ENCODE measurements around the gene LYPD6.

The LYPD6 gene

GRCh38 chr2:149422337-149422990 lies 92.1 kb downstream of the LYPD6 start:
- TF ChIP-seq JUND (IDR thresholded peaks at IDR 0.05; ENCODE audit: low read depth), result no peak
- in situ Hi-C loops (cut with HindIII; ENCODE audit: low pct_unique_long_range_greater_than_20kb, low sequenced_read_pairs), result no loop called here

DNA sequence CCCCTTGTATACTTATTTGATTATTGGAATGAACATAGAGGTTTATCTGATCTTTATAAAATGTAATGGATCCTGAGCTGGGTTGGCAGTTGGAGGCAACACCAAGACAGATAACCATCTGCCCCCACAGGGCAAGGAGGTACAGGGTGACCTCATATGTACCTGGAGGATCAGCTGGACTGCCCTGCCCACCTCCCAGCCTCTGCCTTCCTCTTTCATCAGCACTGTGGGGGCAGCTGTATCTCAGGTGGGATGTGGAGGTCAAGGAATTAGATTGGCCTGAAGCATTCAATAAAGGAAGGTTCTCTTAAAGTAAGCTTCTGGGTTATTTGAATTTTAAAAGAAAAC lies 92.6 kb downstream of the LYPD6 start:
- DNase-seq (ENCODE audit: low read depth in 1 of 2, low spot score in 1 of 2), result peak in 1 of 2 experiments; percentile 22
- no peak; the same call in 1 of the 2 replicates for TF ChIP-seq JUND (IDR thresholded peaks at IDR 0.05; ENCODE audit: low read depth)
- in situ Hi-C loops (cut with HindIII; ENCODE audit: low pct_unique_long_range_greater_than_20kb, low sequenced_read_pairs), result no loop called here

More at GRCh38 chr2:149422337-149422990, 92.1 kb downstream of the LYPD6 start:
- DNase-seq (ENCODE audit: low read depth in 1 of 2, low spot score in 1 of 2), result no peak

DNA sequence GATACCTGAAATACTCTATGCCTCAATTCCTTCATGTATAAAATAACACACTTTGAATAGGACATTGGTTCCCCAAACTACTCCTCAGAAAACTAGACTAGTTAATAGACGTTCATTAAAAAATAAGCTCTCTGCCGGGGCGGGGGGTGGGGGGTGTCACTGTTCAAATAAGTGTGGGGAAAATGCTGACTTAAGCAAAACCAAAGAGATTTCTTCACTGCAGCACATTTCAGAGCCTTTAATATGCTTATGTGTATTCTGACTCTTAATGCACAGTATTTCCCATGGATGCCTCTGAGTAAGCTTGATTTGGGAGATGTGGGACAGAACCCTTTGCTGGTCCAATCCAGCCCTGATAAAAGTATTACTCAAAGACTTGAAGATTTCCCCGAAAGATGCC lies 93.2 kb downstream of the LYPD6 start:
- no peak for TF ChIP-seq JUND (IDR thresholded peaks at IDR 0.05; ENCODE audit: low read depth)
- DNase-seq (ENCODE audit: low read depth in 1 of 2, low spot score in 1 of 2), result no peak
- in situ Hi-C loops (cut with HindIII; ENCODE audit: low pct_unique_long_range_greater_than_20kb, low sequenced_read_pairs), result no loop called here

- peak; percentile 35; the same call in 1 of the 2 replicates for TF ChIP-seq JUND (IDR thresholded peaks at IDR 0.05; ENCODE audit: low read depth)
- in situ Hi-C loops (cut with HindIII; ENCODE audit: low pct_unique_long_range_greater_than_20kb, low sequenced_read_pairs), result no loop called here
- peak; percentile 29 to 91 for DNase-seq (ENCODE audit: low read depth in 1 of 2, low spot score in 1 of 2)
Measured at GRCh38 chr2:149427387-149427786, 97.0 kb downstream of the LYPD6 start.

GRCh38 chr2:149428783-149429182 lies 98.4 kb downstream of the LYPD6 start:
- no peak for TF ChIP-seq JUND (IDR thresholded peaks at IDR 0.05; ENCODE audit: low read depth)
- in situ Hi-C loops (cut with HindIII; ENCODE audit: low pct_unique_long_range_greater_than_20kb, low sequenced_read_pairs), result no loop called here
- DNase-seq (ENCODE audit: low read depth in 1 of 2, low spot score in 1 of 2), result no peak

DNA sequence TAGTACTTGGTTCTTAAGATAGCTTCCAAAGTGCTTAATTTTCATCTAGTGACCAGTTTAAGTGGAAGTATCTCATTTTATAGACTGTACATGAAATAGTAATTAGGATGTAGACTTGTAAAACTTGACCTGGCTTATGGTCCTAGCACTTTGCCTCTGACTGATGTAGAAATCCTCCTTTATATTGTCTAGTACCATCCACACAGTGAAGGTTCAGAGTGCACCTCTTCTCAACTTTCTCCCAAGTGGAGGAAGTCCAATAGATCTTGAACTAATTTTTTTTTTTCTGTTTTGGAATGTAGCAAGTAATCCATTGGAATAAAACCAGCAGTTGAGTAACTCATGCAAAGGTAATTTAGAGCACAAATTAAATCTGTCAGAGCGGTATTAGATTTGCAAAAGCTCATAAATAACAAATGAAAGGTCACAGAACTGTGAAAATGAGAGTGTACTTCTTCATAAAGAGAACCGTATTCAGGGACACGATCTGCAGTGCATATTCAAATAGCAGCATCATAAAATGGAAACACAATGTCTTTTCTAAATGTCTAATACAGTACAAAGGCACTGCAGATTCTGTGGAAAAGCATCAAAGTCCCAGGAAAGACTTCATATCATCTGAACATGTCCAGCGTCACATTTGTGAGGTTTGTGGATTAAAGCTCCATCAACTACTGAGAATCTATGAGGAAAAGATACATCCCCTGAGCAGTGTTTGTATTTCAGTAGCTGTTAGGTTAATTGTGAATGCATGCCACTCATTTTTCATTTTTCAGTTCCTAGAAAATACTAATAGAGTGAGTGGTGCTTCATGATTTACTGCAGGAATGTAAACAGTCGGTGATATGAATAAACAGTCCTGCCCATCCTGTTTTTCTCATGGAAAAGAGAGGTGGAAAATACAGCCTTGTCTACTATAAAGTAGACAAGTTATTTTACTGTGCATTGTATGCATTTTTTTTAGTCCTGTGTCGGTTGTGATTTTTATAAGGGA lies 100.7 kb downstream of the LYPD6 start:
- no peak for TF ChIP-seq JUND (IDR thresholded peaks at IDR 0.05; ENCODE audit: low read depth)
- DNase-seq (ENCODE audit: low read depth in 1 of 2, low spot score in 1 of 2), result no peak
- in situ Hi-C loops (cut with HindIII; ENCODE audit: low pct_unique_long_range_greater_than_20kb, low sequenced_read_pairs), result no loop called here

GRCh38 chr2:149438330-149438960 lies 108.1 kb downstream of the LYPD6 start:
- in situ Hi-C loops (cut with HindIII; ENCODE audit: low pct_unique_long_range_greater_than_20kb, low sequenced_read_pairs), result no loop called here
- no peak for DNase-seq (ENCODE audit: low read depth in 1 of 2, low spot score in 1 of 2)
- no peak for TF ChIP-seq JUND (IDR thresholded peaks at IDR 0.05; ENCODE audit: low read depth)

DNA sequence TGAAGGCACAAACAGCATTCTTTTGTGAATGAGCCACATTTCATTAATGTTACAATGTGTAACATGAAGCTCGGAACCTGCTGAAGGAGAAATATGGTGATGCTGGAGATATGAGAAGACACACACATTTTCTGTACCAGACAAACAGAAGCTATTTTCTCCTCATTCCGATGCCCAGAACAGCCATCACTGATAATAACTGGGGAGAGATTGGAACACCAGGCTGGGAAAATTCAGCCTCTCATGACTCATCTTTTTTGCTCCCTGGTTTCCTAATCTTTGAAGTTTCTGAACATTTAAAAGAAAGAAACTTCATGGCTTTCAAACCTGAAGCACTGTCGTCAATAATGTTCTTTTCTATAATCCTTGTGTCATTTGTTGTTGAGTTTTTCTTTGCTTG lies 110.9 kb downstream of the LYPD6 start:
- in situ Hi-C loops (cut with HindIII; ENCODE audit: low pct_unique_long_range_greater_than_20kb, low sequenced_read_pairs), result no loop called here
- no peak for DNase-seq (ENCODE audit: low read depth in 1 of 2, low spot score in 1 of 2)
- TF ChIP-seq JUND (IDR thresholded peaks at IDR 0.05; ENCODE audit: low read depth), result no peak

DNA sequence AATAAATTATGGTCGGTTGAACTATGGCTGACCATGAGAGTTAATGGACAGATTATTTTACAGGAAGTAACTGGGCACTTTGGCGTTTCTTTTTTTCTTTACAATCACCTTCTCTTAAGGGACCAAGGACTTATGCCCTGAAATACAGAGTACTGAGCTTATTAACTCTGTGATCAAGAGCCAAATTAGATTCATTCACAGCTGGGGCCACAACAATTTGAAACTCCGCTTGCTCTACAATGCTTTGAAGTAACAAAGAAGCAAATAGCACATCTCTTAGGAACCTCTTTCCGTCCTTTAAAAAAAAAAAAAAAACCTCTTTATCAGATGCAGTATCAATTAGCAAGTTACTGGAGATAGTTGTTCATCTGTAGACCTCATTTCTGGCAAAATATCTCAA lies 112.0 kb downstream of the LYPD6 start:
- DNase-seq (ENCODE audit: low read depth in 1 of 2, low spot score in 1 of 2), result no peak
- in situ Hi-C loops (cut with HindIII; ENCODE audit: low pct_unique_long_range_greater_than_20kb, low sequenced_read_pairs), result no loop called here
- TF ChIP-seq JUND (IDR thresholded peaks at IDR 0.05; ENCODE audit: low read depth), result no peak

- no peak for TF ChIP-seq JUND (IDR thresholded peaks at IDR 0.05; ENCODE audit: low read depth)
- in situ Hi-C loops (cut with HindIII; ENCODE audit: low pct_unique_long_range_greater_than_20kb, low sequenced_read_pairs), result no loop called here
- DNase-seq (ENCODE audit: low read depth in 1 of 2, low spot score in 1 of 2), result no peak
Measured at GRCh38 chr2:149443150-149443549, 112.8 kb downstream of the LYPD6 start.

DNA sequence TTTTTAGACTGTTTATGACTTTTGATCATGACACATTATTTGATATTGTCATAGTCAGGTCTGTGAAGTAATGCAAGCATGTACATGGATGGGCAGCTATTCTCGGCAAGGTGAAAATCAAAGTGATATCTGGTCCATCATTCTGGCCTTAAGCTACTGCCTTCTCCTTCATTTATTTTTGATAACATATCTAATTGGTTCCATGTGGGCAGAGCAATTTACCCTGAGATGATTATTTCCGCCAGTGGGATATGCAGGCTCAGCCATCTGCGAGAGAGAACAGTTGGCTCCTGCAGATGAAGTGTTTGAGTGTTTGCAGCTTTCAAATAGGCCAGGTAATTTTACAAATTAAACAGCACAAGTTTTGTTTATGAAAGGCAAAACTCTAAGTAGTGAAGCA lies 116.4 kb downstream of the LYPD6 start:
- no peak for DNase-seq (ENCODE audit: low read depth in 1 of 2, low spot score in 1 of 2)
- in situ Hi-C loops (cut with HindIII; ENCODE audit: low pct_unique_long_range_greater_than_20kb, low sequenced_read_pairs), result no loop called here
- TF ChIP-seq JUND (IDR thresholded peaks at IDR 0.05; ENCODE audit: low read depth), result no peak

- TF ChIP-seq JUND (IDR thresholded peaks at IDR 0.05; ENCODE audit: low read depth), result no peak
- DNase-seq (ENCODE audit: low read depth in 1 of 2, low spot score in 1 of 2), result no peak
- in situ Hi-C loops (cut with HindIII; ENCODE audit: low pct_unique_long_range_greater_than_20kb, low sequenced_read_pairs), result no loop called here
Measured at GRCh38 chr2:149448315-149448714, 117.9 kb downstream of the LYPD6 start.

DNA sequence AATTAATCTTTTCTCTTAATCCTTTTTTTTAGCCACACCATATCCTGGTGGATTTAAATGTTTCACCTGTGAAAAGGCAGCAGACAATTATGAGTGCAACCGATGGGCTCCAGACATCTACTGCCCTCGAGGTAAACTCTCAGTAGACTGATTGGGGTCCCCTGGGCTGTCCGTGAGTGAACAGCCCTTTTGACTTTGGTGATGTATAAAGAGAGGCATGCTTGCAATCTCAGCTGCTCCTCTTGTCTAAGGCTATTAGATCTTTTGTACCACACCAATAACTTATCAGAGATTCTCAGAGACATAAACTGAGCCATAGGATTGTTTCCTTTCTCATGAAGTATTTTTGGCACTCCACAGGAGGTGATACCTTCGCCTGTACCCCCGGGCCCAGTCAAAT lies 118.6 kb downstream of the LYPD6 start:
- TF ChIP-seq JUND (IDR thresholded peaks at IDR 0.05; ENCODE audit: low read depth), result no peak
- DNase-seq (ENCODE audit: low read depth in 1 of 2, low spot score in 1 of 2), result no peak
- in situ Hi-C loops (cut with HindIII; ENCODE audit: low pct_unique_long_range_greater_than_20kb, low sequenced_read_pairs), result no loop called here
